Measurements from ENCODE around the gene PLPP4. TPM values are rescaled to one million over a fixed set of nuclear protein-coding genes. Genes with fewer than 3 reads are reported as not detected.

The PLPP4 gene
- total RNA-seq, 2 donors from 2014 or later, result not detected

- H3K36me3 Mint-ChIP-seq (ENCODE audit: insufficient read depth in 2 of 2), result no peaks in the 10 kb centered on the region
- H3K27ac Mint-ChIP-seq, result no peak overlapping the region
- H3K4me1 Mint-ChIP-seq (ENCODE audit: low read depth), result no peaks in the 10 kb centered on the region
- DNase-seq (no peak), ATAC-seq (replicated peaks in 1 of 2) (no peak)
- no peaks in the 10 kb centered on the region for H3K27me3 Mint-ChIP-seq (ENCODE audit: low read depth)
- peaks cover 0 to 2% of the 10 kb centered on the region in 2 donors for H3K9me3 Mint-ChIP-seq
- H3K4me3 Mint-ChIP-seq, result no peak overlapping the region
Observed at GRCh38 chr10:120632942-120633341, 175.9 kb downstream of the PLPP4 start.

GRCh38 chr10:120634659-120635058 lies 177.6 kb downstream of the PLPP4 start:
- no peaks in the 10 kb centered on the region for H3K36me3 Mint-ChIP-seq (ENCODE audit: insufficient read depth in 2 of 2)
- DNase-seq, result no peak
- H3K4me3 Mint-ChIP-seq, result no peak overlapping the region
- H3K4me1 Mint-ChIP-seq (ENCODE audit: low read depth), result no peaks in the 10 kb centered on the region
- no peaks in the 10 kb centered on the region for H3K9me3 Mint-ChIP-seq
- no peak overlapping the region for H3K27ac Mint-ChIP-seq
- ATAC-seq (replicated peaks in 1 of 2), result no peak
- no peaks in the 10 kb centered on the region for H3K27me3 Mint-ChIP-seq (ENCODE audit: low read depth)

Data from activated T-cell treated with anti-CD3 and anti-CD28 coated beads, Interleukin-2, amount 50 U/mL, for 72 hours (primary cell).